ENCODE data around the gene DEDD. TPM values are rescaled to one million over a fixed set of nuclear protein-coding genes. Genes with fewer than 3 reads are reported as not detected.
A peak's percentile ranks its signal among the peaks of the same experiment; 100 is the strongest.

The DEDD gene
- total and polyA plus RNA-seq, 2 donors (not counting 1 experiment from before 2014, with no cell fraction given), result 35.9 to 40.8 TPM

DNA sequence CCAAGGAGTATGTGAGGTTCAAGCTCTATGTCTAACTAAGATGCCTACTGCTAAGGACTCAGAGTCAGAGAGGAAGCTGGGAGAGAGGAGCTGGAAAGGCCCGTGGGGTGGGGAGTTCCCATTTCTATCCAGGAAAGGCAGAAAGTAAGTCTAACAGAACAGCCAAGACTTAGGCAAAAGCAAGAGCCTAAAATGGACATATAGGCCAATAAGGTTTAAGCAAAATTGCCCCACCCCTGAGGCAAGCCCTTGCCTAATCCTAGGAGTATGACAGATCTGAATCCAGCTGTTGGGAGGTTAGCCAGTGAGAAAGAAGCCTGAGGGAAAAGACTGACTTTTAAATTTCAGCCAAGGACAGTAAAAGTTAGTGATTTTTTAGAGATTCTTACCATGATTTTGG, 35.9 kb downstream of the DEDD start:
- Histone ChIP-seq H2AFZ (ENCODE audit: insufficient read depth, low read depth, low read length, poor library complexity, severe bottlenecking) (peak overlapping the region; percentile 11), H3K79me2 (ENCODE audit: control insufficient read depth, insufficient read depth, low read length) (no peaks in the 10 kb centered on the region), H3K9ac (ENCODE audit: low read length) (no peak overlapping the region), H3K9me3 (ENCODE audit: control extremely low read depth in 1 of 3, control insufficient read depth in 2 of 3, insufficient read depth in 1 of 3, low read length in 2 of 3) (no peaks in the 10 kb centered on the region), H3K4me2 (replicated peaks; ENCODE audit: low read depth, low read length, poor library complexity, severe bottlenecking) (no peak overlapping the region), H3K4me1 (ENCODE audit: control insufficient read depth in 2 of 2, insufficient read depth in 2 of 2, low read length in 2 of 2) (peaks cover 16 to 31% of the 10 kb centered on the region in 2 donors), H3K4me3 (ENCODE audit: control extremely low read depth in 1 of 5, extremely low read depth in 1 of 5, insufficient read depth in 1 of 5, low read depth in 2 of 5, low read length in 4 of 5) (no peak overlapping the region), H3K27me3 (replicated peaks in 1 of 4; ENCODE audit: control extremely low read depth in 1 of 4, control insufficient read depth in 3 of 4, insufficient read depth in 4 of 4, low read length in 3 of 4) (no peaks in the 10 kb centered on the region), H3K36me3 (replicated peaks in 1 of 2; ENCODE audit: control extremely low read depth in 1 of 2, control insufficient read depth in 1 of 2, extremely low read depth in 1 of 2, insufficient read depth in 2 of 2, low read length in 1 of 2) (peaks cover 0 to 17% of the 10 kb centered on the region in 2 experiments), H4K20me1 (ENCODE audit: control insufficient read depth, insufficient read depth, low read length, poor library complexity, severe bottlenecking) (no peaks in the 10 kb centered on the region), H3K27ac (ENCODE audit: low read length in 2 of 2) (no peak overlapping the region)
- WGBS (ENCODE audit: insufficient coverage), result 50% methylated on average over 1 of the region's 1 CpG
- H3K9me3 Mint-ChIP-seq (ENCODE audit: insufficient read depth), result no peaks in the 10 kb centered on the region
- TF ChIP-seq EZH2 (IDR thresholded peaks at IDR 0.05; ENCODE audit: borderline replicate concordance, insufficient read depth, low read depth, low read length, poor library complexity, severe bottlenecking), result no peak
- TF ChIP-seq, protein P1, sequence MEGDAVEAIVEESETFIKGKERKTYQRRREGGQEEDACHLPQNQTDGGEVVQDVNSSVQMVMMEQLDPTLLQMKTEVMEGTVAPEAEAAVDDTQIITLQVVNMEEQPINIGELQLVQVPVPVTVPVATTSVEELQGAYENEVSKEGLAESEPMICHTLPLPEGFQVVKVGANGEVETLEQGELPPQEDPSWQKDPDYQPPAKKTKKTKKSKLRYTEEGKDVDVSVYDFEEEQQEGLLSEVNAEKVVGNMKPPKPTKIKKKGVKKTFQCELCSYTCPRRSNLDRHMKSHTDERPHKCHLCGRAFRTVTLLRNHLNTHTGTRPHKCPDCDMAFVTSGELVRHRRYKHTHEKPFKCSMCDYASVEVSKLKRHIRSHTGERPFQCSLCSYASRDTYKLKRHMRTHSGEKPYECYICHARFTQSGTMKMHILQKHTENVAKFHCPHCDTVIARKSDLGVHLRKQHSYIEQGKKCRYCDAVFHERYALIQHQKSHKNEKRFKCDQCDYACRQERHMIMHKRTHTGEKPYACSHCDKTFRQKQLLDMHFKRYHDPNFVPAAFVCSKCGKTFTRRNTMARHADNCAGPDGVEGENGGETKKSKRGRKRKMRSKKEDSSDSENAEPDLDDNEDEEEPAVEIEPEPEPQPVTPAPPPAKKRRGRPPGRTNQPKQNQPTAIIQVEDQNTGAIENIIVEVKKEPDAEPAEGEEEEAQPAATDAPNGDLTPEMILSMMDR (IDR thresholded peaks at IDR 0.05), result no peak
- H3K4me1 Mint-ChIP-seq, result peaks cover 33% of the 10 kb centered on the region
- peak overlapping the region; percentile 37 for H3K4me3 Mint-ChIP-seq
- H3K27ac Mint-ChIP-seq, result peak overlapping the region; percentile 96
- intact Hi-C loops (cut with micrococcal nuclease), result loop anchor here (5.0 to 10.0 kb wide), 2 partner anchors 74 to 288 kb away; partner anchors contain the start of gene F11R
- no peak for ATAC-seq (ENCODE audit: low read depth)
- POLR2A ChIA-PET, result interaction anchor here (0.9 to 2.8 kb wide), 4 partner anchors 26 to 99 kb away, joined by 4 to 23 read pairs (median 16); partner anchors contain the start of genes ARHGAP30, PPOX and USF1
- CTCF ChIA-PET, result interaction anchor here (0.9 to 8.7 kb wide), 14 partner anchors 14 to 135 kb away, joined by 3 to 142 read pairs (median 6); partner anchors contain the start of genes ARHGAP30, F11R, NIT1 and PFDN2
- DNase-seq, result no peak
- no peaks in the 10 kb centered on the region for H3K27me3 Mint-ChIP-seq

DNA sequence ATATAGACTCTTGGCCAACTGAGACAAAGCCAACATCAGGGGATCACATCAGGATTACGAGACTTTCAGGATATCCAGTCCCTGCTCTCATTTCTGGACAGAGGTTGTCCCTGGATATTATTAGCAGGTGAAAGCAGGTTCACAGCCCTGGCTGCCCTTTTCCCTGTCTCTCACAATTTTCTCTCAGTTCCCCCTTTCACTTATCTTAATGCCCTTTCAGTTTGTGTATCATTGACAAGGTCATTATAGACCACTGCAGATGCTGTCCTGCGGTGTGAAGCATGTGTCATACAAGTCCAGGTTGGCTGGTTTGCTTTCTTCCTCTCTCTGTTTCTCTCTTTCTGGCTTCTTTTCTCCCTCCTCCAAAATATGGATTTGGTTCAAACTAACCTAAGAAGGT, 36.5 kb downstream of the DEDD start:
- no peaks in the 10 kb centered on the region for H3K27me3 Mint-ChIP-seq
- intact Hi-C loops (cut with micrococcal nuclease), result loop anchor here (5.0 to 10.0 kb wide), 2 partner anchors 74 to 289 kb away; partner anchors contain the start of gene F11R
- H3K4me2 ChIP-seq (replicated peaks; ENCODE audit: low read depth, low read length, poor library complexity, severe bottlenecking), result no peak overlapping the region
- POLR2A ChIA-PET, result no interaction called here
- no peak for ATAC-seq (ENCODE audit: low read depth)
- no peaks in the 10 kb centered on the region for H3K27me3 ChIP-seq (replicated peaks in 1 of 4; ENCODE audit: control extremely low read depth in 1 of 4, control insufficient read depth in 3 of 4, insufficient read depth in 4 of 4, low read length in 3 of 4)
- peak overlapping the region; percentile 11 for H2AFZ ChIP-seq (ENCODE audit: insufficient read depth, low read depth, low read length, poor library complexity, severe bottlenecking)
- H3K79me2 ChIP-seq (ENCODE audit: control insufficient read depth, insufficient read depth, low read length), result no peaks in the 10 kb centered on the region
- peaks cover 0 to 15% of the 10 kb centered on the region in 2 experiments for H3K36me3 ChIP-seq (replicated peaks in 1 of 2; ENCODE audit: control extremely low read depth in 1 of 2, control insufficient read depth in 1 of 2, extremely low read depth in 1 of 2, insufficient read depth in 2 of 2, low read length in 1 of 2)
- no peaks in the 10 kb centered on the region for H3K9me3 Mint-ChIP-seq (ENCODE audit: insufficient read depth)
- H3K4me3 ChIP-seq (ENCODE audit: control extremely low read depth in 1 of 5, extremely low read depth in 1 of 5, insufficient read depth in 1 of 5, low read depth in 2 of 5, low read length in 4 of 5), result no peak overlapping the region
- 60% methylated on average over 1 of the region's 2 CpGs for WGBS (ENCODE audit: insufficient coverage)
- H3K4me1 Mint-ChIP-seq, result peaks cover 33% of the 10 kb centered on the region
- CTCF ChIA-PET, result interaction anchor here (1.2 to 8.7 kb wide), 9 partner anchors 17 to 135 kb away, joined by 3 to 142 read pairs (median 6); partner anchors contain the start of genes ARHGAP30, TSTD1 and USF1
- H3K4me3 Mint-ChIP-seq, result peak overlapping the region; percentile 37
- DNase-seq, result no peak
- no peak overlapping the region for H3K27ac ChIP-seq (ENCODE audit: low read length in 2 of 2)
- peak overlapping the region; percentile 96 for H3K27ac Mint-ChIP-seq
- no peaks in the 10 kb centered on the region for H3K9me3 ChIP-seq (ENCODE audit: control extremely low read depth in 1 of 3, control insufficient read depth in 2 of 3, insufficient read depth in 1 of 3, low read length in 2 of 3)
- peaks cover 16 to 31% of the 10 kb centered on the region in 2 donors for H3K4me1 ChIP-seq (ENCODE audit: control insufficient read depth in 2 of 2, insufficient read depth in 2 of 2, low read length in 2 of 2)
- H4K20me1 ChIP-seq (ENCODE audit: control insufficient read depth, insufficient read depth, low read length, poor library complexity, severe bottlenecking), result no peaks in the 10 kb centered on the region
- no peak for TF ChIP-seq EZH2 (IDR thresholded peaks at IDR 0.05; ENCODE audit: borderline replicate concordance, insufficient read depth, low read depth, low read length, poor library complexity, severe bottlenecking)
- TF ChIP-seq, protein P1 (IDR thresholded peaks at IDR 0.05), result no peak
- H3K9ac ChIP-seq (ENCODE audit: low read length), result no peak overlapping the region
